ENCODE measurements around the gene HDAC5.
A peak's percentile ranks its signal among the peaks of the same experiment; 100 is the strongest.
"Not testable (repeated sequence)": the region's sequence is repeated elsewhere in the genome, so short reads cannot be mapped to it uniquely, and the experiment has no call there.

Gene HDAC5

DNA sequence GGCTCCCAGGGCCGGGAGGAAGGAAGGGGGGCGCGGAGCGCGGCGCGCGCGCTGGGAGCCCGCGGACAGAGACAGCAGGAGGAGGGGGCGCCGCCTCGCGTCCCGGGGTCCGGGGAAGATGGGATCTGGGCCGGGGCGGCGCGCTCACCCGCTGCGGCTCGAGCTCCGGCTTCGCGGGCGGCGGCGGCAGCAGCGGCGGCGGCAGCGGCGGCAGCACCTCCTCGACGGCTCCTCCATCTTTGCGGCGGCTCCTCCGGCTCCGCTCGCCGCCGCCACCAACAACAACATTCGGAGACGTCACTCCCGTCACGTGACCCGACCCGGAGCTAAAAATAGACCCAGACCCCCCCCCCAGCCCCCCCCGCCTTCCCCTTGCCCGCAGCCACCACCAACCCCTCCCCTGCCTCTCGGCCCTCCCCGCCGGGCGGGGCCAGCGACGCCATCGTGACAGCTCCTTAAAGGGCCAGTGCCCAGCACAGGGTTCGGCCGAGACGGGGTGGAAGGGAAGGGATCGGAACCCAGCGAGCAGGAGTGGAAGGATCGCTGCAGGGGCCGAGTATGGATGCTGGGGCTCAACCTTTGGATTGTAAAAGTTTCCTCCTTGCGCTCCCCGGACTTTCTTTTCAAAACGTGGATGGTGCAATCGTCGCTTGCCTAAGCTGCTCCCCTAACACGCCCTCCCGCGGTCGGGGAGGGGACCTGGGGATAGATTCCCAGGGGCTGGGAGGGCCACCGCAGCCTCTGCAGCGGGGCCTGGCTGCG lies at the start of gene HDAC5:
Gene HDAC5, minus strand, starts transcription at position 286 of the 762 bp plus-strand sequence. CDS start 6,126 bp downstream, outside the sequence.
- peak; percentile 96 for DNase-seq (ENCODE audit: low spot score)

DNA sequence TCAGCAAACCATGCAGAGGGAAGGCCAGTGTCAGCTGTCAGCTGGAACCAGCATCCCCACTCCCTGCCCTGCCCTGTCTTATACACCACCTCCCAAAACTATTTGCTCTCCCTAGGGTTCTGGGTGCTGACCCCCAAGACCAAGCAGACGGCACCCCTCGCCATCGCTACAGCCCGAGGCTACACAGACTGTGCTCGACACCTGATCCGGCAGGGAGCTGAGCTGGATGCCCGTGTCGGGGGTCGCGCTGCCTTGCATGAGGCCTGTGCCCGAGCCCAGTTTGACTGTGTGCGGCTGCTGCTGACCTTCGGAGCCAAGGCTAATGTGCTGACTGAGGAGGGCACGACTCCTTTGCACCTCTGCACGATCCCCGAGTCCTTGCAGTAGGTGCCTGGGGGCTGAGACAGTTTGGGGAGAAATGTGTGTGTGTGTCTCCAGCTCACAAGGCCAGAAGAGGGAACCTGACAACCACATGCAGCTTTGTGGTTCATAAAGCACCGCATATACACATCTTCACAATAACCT lies 48.6 kb upstream of the HDAC5 start:
- no peak for DNase-seq (ENCODE audit: low spot score)

DNA sequence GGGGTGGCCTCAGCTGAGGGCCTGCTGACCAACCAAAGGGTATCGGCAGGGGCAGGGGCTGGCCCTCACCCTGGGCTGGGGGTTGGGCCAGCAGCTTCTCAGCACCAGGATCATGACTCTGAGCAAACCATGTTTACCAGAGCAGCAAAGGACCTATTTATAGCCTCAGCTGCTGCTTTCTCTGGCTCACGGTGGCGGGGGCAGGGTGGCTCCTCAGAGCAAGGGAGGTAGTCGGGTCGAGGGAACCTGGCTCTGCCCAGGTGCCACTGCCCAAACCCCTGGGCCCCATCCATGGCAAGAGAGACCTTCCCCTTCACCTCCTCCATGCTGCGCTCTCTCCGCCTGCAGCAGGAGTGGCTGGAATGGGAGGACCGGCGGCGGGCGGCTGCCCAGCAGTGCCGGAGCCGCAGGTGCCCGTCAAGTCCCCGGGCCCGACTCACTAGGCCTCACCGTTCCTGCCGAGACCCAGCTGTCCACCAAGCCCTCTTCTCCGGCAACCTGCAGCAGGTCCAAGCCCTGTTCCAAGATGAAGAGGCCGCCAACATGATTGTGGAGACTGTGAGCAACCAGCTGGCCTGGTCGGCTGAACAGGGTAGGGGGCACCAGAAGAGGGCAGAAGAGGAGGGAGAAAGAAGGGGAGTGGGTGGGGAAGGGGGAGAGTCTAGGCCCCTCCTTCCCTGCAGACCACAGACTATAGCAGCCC lies 47.2 kb upstream of the HDAC5 start, which contains the start of gene ASB16:
Gene ASB16, plus strand, starts transcription at position 206 of the 703 bp plus-strand sequence. Its CDS starts 86 bp downstream, at position 292.
- DNase-seq (ENCODE audit: low spot score): no peak

DNA sequence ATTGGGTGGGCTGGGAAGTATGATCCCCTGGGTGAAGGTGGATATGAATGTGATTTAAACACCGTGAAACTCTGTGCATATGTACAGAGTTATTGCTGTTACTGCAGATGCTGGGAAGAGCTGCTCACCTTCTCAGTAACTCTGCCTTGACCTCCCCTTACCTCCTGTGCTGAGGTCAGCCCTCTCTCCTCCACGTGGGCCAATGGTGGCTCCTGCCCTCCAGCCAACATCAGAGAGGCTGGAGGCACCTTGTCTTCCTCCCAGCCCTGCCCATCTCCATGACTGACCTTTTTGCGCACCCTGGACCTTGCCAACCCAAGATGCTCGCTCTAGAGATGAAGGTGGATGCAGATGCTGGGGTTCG lies 46.7 kb upstream of the HDAC5 start:
- no peak for DNase-seq (ENCODE audit: low spot score)

DNA sequence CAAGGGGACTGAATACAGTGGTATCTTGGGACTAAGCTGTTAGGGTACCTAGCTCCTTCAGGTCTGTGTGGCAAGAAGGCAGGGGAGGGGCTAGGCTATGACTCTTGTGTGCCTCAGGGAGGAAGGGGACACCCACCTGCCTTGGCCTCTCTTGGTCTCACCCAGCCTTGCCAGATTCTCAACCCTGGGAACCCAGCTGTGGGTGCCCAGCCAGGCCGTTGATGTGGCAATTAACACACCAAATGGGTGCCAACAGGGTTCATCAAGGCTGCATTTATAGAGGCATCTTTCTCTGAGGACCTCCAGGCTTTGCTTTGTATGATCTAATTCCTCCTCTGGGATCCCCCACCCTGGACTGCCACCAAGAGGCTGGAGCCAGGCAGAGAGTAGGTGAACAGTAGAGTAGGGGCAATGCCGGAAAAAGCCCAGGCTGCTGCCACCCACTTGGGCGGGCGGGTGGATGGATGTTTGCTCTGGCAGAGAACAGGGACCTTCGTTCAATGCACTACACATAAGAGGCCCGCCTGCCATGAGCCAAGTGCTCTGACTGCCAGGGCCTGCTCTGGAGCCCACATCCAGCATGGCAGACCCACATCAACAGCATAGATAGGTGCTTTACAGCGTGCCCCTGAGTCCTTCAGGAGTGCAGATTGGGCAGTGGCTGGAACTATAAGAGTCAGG lies 43.9 kb upstream of the HDAC5 start:
- DNase-seq (ENCODE audit: low spot score): no peak

DNA sequence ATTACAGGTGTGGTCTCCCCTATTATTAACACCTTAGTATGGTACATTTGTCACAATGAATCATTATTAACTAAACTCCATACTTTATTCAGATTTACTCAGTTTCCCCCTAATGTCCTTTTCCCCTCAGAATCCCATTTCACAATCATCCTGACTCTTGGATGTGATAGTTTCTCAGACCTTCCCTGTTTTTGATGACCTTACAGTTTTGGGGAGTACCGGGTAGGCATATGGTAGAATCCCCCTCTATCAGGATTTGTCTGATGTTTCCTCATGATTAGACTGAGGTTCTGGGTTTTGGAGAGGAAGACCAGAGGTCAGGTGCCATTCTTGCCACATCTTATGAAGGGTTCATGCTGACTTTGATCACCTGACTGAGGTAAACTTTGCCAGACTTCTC lies 41.0 kb upstream of the HDAC5 start:
- DNase-seq (ENCODE audit: low spot score): no peak

DNA sequence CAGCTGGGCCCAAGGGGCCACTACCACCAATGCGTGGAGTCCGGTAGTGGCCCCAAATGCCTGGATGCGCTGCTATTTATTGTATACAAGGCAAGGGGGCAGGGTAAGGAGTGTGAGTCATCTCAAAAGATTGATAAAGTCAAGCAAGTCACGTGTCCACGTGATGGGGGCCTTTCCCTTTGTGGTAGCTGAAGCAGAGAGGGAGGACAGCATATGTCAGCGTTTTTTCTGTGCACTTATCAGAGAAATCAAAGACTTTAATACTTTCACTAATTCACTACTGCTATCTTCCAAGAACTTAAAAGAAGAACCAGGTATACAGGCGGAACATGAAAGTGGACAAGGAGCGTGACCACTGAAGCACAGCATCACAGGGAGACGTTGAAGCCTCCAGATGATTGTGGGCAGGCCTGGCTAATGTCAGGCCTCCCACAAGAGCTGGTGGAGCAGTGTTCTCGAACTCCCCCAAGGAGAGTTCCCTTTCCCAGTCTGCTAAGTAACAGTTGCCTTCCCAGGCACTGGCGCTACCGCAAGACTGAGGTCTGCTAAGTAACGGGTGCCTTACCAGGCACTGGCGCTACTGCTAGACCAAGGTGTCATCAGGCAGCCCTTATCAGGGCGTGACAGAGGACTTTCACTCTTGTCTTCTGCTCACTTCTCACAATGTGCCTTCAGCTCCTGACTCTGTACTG lies 36.2 kb upstream of the HDAC5 start:
- no peak for DNase-seq (ENCODE audit: low spot score)

DNA sequence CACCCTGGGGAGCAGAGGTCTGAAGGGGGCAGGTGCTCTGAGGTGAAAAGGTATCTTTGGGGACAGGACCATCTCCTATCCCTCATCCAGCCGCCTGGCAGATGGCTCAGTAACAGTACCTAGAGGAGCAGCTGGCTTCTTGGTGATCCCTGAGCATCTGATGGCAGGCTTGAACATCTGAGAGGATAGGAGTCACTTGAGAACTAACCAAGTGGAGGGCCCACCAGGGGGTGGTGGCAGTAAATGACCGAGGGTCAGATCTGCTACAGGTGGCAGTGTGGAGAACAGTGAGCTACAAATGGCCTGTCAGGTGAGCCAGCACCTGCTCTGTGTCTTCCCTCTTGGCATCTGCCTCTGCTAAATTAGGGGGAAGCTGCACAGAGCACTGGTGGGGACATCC lies 32.0 kb upstream of the HDAC5 start:
- no peak for DNase-seq (ENCODE audit: low spot score)

DNA sequence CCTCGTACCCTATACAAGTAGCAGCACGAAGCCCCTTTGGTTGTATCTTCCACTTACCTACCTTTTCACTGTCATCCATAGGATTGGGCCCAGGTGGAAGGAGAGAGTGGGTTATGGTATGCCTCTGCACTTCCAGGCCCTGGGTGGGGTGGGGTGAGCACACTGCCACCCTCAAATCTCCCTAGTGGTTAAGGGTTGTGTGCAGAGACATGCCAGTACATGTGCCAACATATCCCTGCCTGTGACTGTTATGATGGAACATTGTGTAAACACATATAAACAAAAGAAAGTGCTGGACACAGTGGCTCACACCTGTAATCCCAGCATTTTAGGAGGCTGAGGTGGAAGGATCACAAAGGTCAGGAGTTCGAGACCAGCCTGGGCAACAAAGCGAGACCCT lies 29.4 kb upstream of the HDAC5 start:
- DNase-seq (ENCODE audit: low spot score): no peak

DNA sequence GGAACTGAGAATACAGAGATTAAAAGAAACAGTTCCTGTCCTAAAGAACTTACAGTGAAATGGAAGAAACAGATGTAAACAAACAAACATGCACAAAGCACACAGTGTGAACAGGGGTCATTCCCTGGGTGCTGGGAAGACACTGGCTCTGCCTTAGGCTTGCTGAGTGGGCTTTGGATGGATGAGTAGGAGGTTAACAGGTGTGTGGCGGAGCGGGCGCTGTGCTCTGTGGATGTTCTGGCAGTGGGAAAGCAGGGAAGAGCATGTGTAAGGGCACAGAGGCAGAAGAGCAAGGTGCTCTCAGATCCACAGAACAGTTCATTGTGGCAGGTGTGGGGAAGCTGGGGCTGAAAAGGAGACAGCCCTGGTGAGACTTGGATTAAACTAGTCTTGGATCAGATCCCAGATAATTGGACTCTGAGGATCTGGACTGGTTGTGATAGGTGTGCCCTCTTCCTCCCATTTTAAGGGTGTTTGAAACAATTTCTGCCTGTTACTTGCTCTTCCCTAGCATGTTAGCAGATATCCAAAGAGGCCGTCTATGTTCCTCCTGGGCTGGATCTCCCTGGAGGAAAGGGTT lies 26.4 kb upstream of the HDAC5 start:
- no peak for DNase-seq (ENCODE audit: low spot score)

DNA sequence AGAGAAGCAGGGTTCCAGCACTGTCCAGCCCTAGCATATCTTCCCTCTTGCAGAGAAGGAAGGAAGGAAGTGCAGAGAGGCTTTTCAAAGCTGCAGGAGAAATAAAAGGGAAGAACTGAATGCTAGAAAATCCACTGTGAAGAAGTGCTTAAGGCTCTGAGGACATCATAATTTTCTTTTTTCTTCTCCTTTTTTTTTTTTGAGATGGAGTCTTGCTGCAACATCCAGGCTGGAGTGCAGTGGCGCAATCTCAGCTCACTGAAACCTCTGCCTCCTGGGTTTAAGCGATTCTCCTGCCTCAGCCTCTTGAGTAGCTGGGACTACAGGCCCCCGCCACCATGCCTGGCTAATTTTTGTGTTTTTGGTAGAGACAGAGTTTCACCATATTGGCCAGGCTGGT lies 25.6 kb upstream of the HDAC5 start:
- DNase-seq (ENCODE audit: low spot score): not testable (repeated sequence)

DNA sequence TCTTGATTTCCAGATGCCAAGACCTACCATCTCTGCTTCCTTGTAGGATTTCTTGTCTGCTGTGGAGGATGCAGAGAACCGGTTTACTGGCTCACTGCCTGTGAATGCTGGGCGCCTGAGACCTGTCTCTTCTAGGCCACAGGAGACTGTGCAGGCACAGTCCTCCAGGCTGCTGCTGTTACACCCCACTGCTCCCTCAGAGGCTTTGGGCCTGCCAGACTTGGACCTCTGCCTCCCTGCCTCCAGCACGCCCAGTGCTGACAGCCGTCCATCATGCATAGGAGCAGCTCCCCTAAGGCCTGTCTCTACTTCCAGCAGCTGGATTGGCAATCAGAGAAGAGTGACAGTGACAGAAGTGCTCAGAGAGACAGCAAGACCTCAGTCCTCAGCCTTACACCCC lies 24.4 kb upstream of the HDAC5 start:
- DNase-seq (ENCODE audit: low spot score): no peak

DNA sequence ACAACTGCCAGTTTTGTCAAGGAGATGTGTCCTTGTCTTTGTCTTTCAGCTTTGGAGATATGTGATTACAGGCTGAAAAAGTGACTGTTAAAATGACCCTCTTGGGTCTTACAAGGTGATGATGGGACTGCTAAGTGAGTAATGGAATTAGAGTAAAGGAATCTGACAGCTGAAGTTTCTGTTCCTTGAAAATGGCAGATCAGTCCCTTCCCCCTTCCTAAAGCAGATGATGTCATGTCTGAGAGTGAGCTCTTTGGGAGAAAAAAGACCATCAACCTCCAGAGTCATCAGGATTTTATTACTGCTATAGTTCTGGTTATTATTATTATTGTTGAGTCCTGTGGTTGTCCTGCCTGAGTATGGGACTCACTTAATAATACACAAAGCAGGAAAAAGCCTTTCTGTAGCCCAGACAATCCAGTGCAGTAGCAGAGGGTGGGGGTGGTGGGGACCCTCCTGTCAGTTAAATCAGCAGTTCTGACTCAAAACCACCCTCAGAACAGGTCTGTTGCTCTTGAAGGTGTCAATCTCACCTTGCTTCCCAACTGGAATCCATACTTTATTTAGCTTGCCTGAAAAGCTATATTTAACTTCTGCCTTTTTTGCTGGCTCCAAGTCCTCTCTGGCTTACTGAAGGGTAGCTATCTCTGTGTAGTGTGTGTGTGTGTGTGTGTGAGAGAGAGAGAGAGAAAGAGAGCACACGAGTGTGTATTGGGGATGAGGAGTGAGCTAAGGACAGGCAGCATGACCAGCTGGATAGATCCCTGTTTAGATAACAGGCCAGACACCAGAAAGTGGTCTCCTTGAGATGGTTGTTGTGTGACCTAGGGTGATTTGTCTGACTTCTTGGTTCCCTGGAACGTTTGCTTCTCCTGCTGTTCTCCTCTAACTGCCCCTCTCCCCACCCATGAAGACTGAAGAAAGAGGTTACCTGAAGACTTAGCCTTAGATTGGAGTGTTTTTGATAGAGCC lies 23.2 kb upstream of the HDAC5 start:
- no peak for DNase-seq (ENCODE audit: low spot score)

DNA sequence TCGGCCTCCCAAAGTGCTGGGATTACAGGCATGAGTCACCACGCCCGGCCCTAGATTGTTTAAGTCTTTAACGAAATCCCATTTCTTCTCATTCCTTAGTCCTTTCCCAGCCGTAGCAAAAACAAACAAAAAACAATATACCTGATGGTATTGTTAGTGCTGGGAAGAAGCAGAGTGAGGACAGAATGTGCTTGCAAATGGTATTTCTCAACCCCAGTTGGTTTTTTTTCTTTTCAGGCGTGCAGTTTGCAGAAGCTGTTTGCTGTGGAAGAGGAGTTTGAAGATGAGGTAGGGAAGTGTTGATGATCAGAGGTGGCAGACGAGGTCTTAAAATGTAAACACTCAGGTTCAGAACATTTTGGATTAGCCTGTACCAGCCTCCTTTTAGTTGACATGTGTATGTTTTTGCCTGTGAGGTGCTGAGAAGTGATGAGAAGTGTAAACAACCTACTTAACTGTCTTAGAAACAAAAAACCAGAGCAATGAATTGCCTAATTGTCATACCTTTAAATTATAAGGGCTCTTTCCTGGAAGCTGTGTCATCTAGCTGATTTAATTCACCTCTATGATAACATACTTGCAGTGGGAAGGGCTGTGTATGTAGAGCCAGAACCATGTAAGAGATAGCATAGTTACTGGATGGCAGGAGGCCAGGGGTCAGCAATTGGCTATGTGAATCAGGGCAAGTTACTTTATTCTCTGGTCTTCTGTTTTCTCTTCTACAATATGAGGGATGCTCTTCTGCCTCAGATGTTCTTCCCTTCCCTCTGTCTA lies 21.7 kb upstream of the HDAC5 start:
- DNase-seq (ENCODE audit: low spot score): no peak

DNA sequence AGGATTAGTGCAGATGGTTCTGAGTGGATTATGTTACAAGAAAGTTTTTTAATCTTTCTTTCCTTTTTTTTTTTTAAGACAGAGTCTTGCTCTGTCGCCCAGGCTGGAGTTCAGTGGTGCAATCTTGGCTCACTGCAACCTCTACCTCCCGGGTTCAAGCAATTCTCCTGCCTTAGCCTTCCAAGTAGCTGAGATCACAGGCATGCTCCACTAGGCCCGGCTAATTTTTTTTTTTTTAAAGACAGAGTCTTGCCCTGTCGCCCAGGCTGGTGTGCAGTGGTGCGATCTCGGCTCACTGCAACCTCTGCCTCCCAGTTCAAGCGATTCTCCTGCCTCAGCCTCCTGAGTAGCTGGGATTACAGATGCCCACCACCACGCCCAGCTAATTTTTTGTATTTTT lies 20.5 kb upstream of the HDAC5 start:
- not testable (repeated sequence) for DNase-seq (ENCODE audit: low spot score)

DNA sequence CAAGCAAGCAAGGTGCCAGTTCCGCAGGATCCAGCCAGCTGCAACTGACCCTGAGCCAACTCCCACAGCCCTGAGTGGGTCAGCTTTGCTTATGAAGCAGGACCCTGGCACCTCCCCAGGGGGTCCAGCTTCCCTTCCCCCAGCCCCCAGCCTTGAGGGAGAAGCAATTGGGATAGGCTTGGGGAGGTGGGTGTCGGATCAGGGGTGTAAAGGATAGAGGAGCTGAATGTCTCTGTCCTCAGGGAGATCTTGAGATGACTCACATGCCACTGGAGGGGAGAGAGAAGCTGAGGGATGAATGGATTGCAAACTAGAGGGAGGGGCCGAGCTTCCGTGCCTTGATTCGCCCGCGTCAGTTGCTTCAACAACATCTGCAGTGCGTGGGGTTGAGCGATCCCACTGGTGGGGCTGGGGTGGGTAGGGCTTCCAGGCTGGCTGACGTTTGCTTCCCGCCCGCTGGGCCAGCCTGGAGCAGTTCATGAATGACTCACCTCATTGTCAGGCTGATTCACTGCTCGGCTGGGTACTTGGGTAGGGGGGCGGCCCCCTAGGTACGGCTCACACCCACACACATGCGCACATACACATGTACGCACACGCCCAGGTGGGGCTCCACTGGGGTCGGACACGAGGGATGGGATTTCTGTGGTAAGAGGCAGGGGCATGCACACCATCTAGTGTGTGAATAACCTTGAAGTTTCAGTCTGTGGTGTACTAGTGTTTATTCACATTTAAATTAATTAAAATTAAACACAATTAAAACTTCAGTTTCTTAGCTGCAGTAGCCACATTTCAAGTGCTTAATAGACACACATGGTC lies 14.7 kb upstream of the HDAC5 start:
- no peak for DNase-seq (ENCODE audit: low spot score)

DNA sequence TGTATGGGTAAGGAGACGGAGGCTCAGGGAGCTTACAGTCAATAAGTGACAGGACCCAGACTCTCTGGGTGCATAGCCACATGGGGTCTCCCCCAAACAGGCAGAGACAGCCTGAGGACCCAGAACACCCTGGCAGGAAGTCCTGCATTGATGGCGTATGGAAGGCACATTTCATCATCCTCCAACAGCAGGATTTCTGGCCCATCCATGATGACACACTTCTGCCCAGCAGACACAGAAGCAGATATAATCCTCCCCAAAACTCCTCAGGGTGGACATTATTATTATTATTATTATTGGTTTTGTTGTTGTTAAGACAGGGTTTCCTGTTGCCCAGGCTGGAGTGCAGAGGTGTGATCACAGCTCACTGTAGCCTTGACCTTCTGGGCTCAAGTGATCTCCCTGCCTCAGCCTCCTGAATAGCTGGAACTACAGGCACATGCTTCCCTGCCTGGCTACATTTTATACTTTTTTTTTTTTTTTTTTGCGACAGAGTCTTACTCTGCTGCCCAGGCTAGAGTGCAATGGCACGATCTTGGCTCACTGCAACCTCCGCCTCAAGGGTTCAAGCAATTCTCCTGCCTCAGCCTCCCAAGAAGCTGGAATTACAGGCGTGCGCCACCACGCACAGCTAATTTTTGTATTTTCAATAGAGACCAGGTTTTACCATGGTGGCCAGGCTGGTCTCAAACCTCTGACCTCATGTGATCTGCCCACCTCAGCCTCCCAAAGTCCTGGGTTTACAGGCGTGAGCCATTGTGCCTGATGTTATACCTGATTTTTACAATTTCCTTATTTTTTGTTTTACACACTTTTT lies 11.5 kb upstream of the HDAC5 start:
- no peak for DNase-seq (ENCODE audit: low spot score)

DNA sequence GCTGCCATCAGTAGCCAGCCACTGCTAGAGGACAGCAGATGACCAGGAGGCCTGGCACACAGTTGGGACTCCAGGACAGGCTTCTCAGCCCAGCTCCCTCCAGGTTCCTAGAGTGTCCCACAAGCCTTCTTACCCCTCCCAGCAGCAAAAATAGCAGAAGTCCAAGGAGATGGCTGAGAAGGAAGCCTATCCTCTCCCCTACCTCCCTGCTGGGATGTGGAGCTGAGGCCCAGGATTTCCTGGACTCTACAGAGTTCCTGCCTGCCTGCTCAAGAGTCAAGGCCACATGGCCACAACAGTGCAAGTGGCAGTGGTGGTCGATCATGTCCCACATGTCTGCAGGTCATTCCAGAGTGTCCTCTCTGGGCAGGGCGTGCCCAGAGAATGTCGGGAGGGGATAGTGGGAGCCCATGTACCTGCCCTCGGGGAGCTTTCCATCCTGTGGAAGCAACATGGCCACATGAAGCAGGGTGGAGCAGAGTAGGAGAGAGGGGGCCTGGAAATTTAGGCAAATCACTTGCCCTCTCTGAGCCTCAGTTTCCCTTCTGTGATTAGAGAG lies 10.6 kb upstream of the HDAC5 start:
- no peak for DNase-seq (ENCODE audit: low spot score)

All from globus pallidus (tissue), 1 donor.